D721Med (cell line): ENCODE data around the gene KRTAP9-8.
"Not testable (repeated sequence)": the region's sequence is repeated elsewhere in the genome, so short reads cannot be mapped to it uniquely, and the experiment has no call there.

Experiments used
- DNase-seq: peaks from one replicate; pipeline ENCODE4 v3.0.0; 2011; ENCODE audit warnings: low spot score; ENCODE audit not compliant: insufficient read length
- FAIRE-seq: peaks from 2 replicates; lab custom pipeline; 2011; peaks lifted over from hg19 to GRCh38; lab: Jason Lieb, UNC
- TF ChIP-seq, protein P1 (sequence below): IDR thresholded peaks from 2 replicates; pipeline ENCODE4 v1.5.1; 2012; ENCODE audit warnings: mild to moderate bottlenecking, control low read depth; ENCODE audit not compliant: insufficient read depth; ENCODE audit errors: missing control alignments

Gene KRTAP9-8

GRCh38 chr17:41267711-41268110 is 29.9 kb downstream of the KRTAP9-8 start:
- FAIRE-seq: no peak
- DNase-seq: no peak
- TF ChIP-seq, protein P1, sequence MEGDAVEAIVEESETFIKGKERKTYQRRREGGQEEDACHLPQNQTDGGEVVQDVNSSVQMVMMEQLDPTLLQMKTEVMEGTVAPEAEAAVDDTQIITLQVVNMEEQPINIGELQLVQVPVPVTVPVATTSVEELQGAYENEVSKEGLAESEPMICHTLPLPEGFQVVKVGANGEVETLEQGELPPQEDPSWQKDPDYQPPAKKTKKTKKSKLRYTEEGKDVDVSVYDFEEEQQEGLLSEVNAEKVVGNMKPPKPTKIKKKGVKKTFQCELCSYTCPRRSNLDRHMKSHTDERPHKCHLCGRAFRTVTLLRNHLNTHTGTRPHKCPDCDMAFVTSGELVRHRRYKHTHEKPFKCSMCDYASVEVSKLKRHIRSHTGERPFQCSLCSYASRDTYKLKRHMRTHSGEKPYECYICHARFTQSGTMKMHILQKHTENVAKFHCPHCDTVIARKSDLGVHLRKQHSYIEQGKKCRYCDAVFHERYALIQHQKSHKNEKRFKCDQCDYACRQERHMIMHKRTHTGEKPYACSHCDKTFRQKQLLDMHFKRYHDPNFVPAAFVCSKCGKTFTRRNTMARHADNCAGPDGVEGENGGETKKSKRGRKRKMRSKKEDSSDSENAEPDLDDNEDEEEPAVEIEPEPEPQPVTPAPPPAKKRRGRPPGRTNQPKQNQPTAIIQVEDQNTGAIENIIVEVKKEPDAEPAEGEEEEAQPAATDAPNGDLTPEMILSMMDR: no peak

DNA sequence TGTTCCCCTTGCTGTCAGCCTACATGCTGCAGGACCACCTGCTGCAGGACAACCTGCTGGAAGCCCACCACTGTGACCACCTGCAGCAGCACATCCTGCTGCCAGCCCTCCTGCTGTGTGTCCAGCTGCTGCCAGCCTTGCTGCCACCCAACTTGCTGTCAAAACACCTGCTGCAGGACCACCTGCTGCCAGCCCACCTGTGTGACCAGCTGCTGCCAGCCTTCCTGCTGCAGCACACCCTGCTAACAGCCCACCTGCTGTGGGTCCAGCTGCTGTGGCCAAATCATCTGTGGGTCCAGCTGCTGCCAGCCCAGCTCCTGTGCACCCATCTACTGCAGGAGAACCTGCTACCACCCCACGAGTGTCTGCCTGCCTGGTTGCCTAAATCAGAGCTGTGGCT is 33.5 kb downstream of the KRTAP9-8 start:
- not testable (repeated sequence) for DNase-seq, FAIRE-seq

- no peak for DNase-seq
- FAIRE-seq: no peak
- TF ChIP-seq, protein P1: no peak
These were observed 34.1 kb downstream of the KRTAP9-8 start for GRCh38 chr17:41271858-41272257.

DNA sequence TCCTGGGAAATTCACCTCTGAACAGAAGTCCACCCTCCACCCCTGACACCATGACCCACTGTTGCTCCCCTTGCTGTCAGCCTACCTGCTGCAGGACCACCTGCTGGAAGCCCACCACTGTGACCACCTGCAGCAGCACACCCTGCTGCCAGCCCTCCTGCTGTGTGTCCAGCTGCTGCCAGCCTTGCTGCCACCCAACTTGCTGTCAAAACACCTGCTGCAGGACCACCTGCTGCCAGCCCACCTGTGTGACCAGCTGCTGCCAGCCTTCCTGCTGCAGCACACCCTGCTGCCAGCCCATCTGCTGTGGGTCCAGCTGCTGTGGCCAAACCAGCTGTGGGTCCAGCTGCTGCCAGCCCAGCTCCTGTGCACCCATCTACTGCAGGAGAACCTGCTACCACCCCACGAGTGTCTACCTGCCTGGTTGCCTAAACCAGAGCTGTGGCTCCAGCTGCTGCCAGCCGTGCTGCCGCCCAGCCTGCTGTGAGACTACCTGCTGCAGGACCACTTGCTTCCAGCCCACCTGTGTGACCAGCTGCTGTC is 37.9 kb downstream of the KRTAP9-8 start, which contains the start of gene KRTAP9-7:
Gene KRTAP9-7 (plus strand): TSS at position 51 of the 543 bp plus-strand sequence. CDS start 0 bp downstream, at position 51.
- FAIRE-seq, DNase-seq: not testable (repeated sequence)

GRCh38 chr17:41278176-41278955 is 40.6 kb downstream of the KRTAP9-8 start:
- DNase-seq (no peak), FAIRE-seq (no peak)

DNA sequence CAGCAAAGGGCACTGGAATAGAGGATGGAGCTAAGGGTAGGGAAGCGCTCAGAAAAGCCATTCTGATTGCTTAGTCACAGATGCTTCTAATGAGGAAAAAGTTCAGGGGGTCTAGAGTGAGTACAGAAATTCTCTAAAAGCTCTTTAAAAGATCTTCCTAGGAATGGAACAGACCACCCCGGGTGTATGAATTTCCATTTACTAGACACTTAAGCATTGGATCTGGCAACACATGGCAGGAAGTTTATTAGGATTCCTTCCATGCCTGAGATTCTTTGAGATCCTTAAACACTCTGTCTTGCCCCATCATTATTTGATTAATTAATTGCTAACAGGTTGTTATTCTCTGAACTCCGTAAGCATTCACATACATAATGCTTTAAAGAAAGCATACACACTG is 46.2 kb downstream of the KRTAP9-8 start:
- FAIRE-seq (no peak), DNase-seq (no peak)
- TF ChIP-seq, protein P1: no peak

More at GRCh38 chr17:41278176-41278955, 40.6 kb downstream of the KRTAP9-8 start:
- TF ChIP-seq, protein P1: no peak

- no peak for FAIRE-seq
- TF ChIP-seq, protein P1: no peak
- no peak for DNase-seq
These were observed 46.7 kb downstream of the KRTAP9-8 start for GRCh38 chr17:41284546-41284945.

DNA sequence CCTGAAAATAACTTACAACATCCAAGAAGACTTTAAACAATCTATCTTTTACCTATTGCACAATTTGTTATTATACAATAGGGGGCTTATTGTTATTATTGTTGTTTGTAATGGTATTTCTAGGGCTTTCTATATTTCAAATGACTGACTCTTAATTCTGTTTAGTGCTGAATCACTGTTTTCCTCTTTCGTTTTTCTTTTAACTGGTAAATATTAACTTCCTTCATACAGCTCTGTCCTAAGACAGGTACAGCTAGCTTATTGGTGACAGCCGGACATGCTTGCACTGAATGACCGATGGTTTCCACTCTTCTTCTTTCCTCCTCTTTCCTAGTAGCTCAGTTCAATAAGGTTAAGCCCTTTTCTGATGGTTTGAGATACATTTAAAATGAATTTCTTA is 49.3 kb downstream of the KRTAP9-8 start:
- no peak for FAIRE-seq
- TF ChIP-seq, protein P1: no peak
- no peak for DNase-seq
